ENCODE data around the gene KLHDC3.

The KLHDC3 gene

GRCh38 chr6:43013843-43014433 lies at the start of gene KLHDC3, which contains the start of gene MEA1:
Gene KLHDC3 (plus strand): TSS chr6:43014249. CDS start chr6:43017193, 2,944 bp downstream.
Gene MEA1 (minus strand): TSS chr6:43013946. CDS start chr6:43013813, 133 bp downstream.
- peak; percentile 100 for DNase-seq

GRCh38 chr6:42966571-42966970 lies 47.5 kb upstream of the KLHDC3 start:
- no peak for DNase-seq

- DNase-seq: no peak
Measured at GRCh38 chr6:42967228-42967627, 46.8 kb upstream of the KLHDC3 start.

- no peak for DNase-seq
Measured at GRCh38 chr6:42968126-42968701, 45.8 kb upstream of the KLHDC3 start.

- no peak for DNase-seq
Measured at GRCh38 chr6:42968783-42969182, 45.3 kb upstream of the KLHDC3 start.

GRCh38 chr6:42969431-42969830 lies 44.6 kb upstream of the KLHDC3 start:
- DNase-seq: no peak

- DNase-seq: no peak
Measured at GRCh38 chr6:42969934-42970333, 44.1 kb upstream of the KLHDC3 start.

GRCh38 chr6:42970871-42971612 lies 43.0 kb upstream of the KLHDC3 start:
- DNase-seq: no peak

- DNase-seq: no peak
Measured at GRCh38 chr6:42971746-42972327, 42.2 kb upstream of the KLHDC3 start.

- DNase-seq: peak; percentile 47
Measured at GRCh38 chr6:42973926-42974325, 40.1 kb upstream of the KLHDC3 start.

- DNase-seq: no peak
Measured at GRCh38 chr6:42974919-42975505, 39.0 kb upstream of the KLHDC3 start.

GRCh38 chr6:42978487-42978838 lies 35.6 kb upstream of the KLHDC3 start:
- DNase-seq: peak; percentile 34

- peak; percentile 84 for DNase-seq
Measured at GRCh38 chr6:42978839-42979522, 35.1 kb upstream of the KLHDC3 start, which contains the start of gene PEX6. Gene PEX6 (minus strand): TSS chr6:42979181. CDS start chr6:42979150, 31 bp downstream.

GRCh38 chr6:42979523-42980177 lies 34.4 kb upstream of the KLHDC3 start:
- no peak for DNase-seq

GRCh38 chr6:42981836-42982235 lies 32.2 kb upstream of the KLHDC3 start:
- DNase-seq: no peak

- peak; percentile 99 for DNase-seq
Measured at GRCh38 chr6:42984001-42984923, 29.8 kb upstream of the KLHDC3 start, which contains the start of gene PPP2R5D. Gene PPP2R5D (plus strand): TSS chr6:42984570. CDS start chr6:42984678, 108 bp downstream.

GRCh38 chr6:42984924-42985475 lies 29.0 kb upstream of the KLHDC3 start:
- no peak for DNase-seq

GRCh38 chr6:42987533-42988451 lies 26.3 kb upstream of the KLHDC3 start:
- DNase-seq: no peak

- DNase-seq: no peak
Measured at GRCh38 chr6:42988486-42989020, 25.5 kb upstream of the KLHDC3 start.

Data from suppressor macrophage treated with lipopolysaccharide for 4 hours (primary cell).